Measurements from ENCODE around the gene CXCL5.

GRCh38 chr4:74045772-74046171, 47.3 kb upstream of the CXCL5 start:
- TF ChIP-seq POLR2A (IDR thresholded peaks at IDR 0.05; ENCODE audit: low read length): no peak
- no peak for TF ChIP-seq GATA1 (IDR thresholded peaks at IDR 0.05; ENCODE audit: low read depth, low read length)

Measured in erythroblast (primary cell).